RCC 7860 (cell line): ENCODE results near the gene HS6ST3.
A peak's percentile ranks its signal among the peaks of the same experiment; 100 is the strongest.

Experiments
- DNase-seq: peaks from one replicate; pipeline ENCODE4 v3.0.0-alpha.2; 2015; ENCODE audit warnings: low spot score
- FAIRE-seq: peaks from 2 replicates; lab custom pipeline; 2012; peaks lifted over from hg19 to GRCh38; lab: Jason Lieb, UNC

The HS6ST3 gene

DNA sequence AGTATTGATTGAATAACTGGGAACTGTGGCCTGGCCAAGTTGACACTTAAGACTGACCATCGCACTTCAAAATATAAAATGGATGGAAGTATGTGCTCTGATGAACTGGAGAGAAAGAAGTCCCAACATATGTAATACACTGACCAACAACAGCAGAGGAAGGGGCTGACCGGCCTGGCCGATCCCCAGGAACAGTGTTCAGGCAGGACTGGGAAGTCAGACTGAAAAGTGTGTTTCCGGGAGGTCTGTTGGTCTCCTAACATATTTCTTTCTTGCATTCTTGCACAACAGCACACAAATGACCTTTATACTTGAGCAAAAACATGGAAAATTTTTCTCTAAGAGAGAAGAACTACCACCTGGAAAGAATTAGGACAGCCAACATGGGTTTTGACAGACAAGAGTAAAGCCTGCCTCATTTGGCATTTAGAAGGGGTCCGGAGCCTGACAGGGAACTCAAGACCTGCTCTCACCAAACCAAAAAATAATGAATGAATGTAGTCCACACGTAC, 606.5 kb downstream of the HS6ST3 start:
- no peak for FAIRE-seq
- DNase-seq: no peak

DNA sequence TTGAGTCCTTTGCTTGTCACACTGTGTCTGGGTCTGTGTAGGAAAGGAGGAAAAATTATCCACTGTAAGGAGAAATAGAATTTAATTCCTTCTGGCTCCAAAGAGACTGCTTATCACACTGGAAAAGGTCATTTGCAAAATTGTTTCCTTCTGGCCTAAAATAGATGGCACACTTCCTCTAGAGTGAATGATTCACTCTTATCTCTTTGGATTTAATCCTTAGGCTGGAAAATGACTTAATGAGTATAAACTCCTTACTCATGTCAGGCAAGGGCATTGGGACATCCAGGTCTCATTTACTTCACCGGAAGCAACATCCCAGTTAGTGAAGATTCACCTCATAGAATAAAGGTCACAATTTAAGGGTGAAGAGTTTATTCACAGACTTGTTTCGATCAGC, 610.8 kb downstream of the HS6ST3 start:
- DNase-seq (no peak), FAIRE-seq (no peak)

DNA sequence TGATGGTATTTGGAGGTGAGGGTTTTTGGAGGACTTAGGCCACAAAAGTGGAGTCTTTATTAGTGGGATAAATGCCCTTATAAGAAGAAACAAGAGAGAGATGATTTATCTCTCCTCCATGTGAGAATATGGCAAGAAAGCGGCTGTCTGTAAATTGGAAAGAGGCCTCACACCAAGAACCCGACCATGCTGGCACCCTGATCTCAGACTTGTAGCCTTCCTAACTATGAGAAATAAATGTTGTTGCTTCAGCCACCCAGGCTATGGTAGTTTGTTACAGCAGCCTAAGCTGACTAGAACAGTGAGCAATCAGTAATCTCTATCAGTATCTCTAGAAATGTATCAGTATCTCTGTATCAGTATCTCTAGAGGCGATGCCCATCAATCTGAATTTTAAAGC, 617.2 kb downstream of the HS6ST3 start:
- FAIRE-seq (no peak), DNase-seq (no peak)

DNA sequence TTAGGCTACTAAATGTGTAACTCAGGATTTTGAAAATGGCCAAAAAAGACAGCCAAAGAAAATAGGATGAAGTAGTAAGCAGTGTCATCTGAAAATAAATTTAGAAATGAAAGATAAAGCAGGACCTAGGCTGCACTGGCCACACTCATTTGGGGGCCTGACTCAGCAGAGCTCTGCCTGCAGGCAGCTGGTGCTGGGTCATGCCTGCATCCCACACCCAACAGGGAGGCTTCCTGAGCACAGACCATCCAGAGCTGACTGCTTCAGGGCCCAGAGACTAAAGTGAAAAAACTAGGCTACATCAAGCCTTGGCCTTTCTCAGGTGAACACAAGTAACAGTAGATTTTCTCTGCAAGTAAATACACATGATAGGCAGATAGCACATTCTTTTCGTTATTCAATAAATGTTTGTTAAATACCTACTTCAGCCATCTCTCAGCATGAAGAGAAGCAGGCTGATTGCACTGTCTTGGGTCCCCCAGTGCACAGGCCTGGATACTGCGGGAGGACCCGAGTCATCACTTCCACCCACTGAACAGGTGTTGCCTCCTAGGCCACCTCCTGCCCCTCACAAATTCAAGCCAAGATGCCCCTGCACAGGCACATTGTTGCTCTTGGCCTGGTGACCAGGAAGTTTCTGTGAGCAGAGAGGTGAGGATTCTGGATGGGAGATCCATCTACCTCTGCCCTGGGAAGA, 620.4 kb downstream of the HS6ST3 start:
- no peak for FAIRE-seq
- DNase-seq: no peak

DNA sequence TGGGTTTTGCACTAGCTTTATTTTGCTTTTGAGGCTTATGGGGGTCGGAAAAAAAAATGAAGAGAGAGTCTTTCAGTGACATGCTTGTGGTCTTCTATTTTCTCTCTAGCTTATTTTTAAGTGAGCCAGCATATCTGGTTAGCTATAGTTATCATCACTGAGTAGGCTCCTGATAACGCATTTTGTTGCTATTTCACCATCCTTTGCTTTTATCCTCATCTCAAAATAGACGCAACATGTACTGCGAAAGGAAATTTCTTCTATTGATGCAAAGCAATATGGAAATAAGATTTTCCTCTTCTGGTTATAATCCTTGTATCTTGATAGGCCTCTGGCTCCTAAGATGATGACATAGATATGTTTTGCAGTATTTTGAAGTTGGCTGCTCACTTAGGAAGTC, 630.5 kb downstream of the HS6ST3 start:
- DNase-seq (no peak), FAIRE-seq (no peak)

GRCh38 chr13:96726651-96727050, 636.7 kb downstream of the HS6ST3 start:
- FAIRE-seq: no peak
- DNase-seq: no peak

DNA sequence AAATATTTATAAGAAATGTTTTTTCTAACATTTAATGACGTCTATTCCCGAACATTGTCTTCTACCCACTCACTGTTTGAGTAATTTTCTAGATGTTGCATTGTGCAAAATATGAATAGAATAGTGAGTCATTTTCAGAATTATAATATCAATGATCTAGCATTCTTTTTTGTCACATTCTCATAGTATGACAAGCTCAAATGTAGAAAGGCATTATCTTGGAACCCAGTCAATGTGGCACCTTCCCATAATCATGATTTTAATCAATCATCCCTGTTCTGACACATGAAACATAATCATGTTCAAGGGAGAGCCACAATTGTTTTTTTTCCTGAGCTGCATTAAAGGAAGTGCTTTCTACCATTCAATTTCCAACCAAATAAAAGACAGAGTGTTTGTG, 638.6 kb downstream of the HS6ST3 start:
- no peak for DNase-seq
- no peak for FAIRE-seq

DNA sequence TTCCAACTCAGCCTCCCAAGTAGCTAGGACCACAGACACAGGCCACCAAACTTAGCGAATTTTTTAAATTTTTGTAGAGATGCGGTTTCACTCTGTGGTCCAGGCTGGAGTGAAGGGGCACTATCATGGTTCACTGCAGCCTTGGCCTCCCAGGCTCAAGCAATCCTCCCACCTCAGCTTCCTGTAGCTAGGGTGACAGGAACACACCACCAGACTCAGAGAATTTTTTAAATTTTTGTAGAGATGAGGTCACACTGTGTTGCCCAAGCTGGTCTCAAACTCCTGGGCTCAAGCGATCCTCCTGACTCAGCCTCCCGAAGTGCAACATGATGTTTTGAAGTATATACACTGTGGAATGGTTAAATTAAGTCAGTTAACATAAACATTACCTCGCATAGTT, 640.8 kb downstream of the HS6ST3 start:
- DNase-seq (peak; percentile 60), FAIRE-seq (no peak)

GRCh38 chr13:96734499-96734898, 644.6 kb downstream of the HS6ST3 start:
- no peak for FAIRE-seq

DNA sequence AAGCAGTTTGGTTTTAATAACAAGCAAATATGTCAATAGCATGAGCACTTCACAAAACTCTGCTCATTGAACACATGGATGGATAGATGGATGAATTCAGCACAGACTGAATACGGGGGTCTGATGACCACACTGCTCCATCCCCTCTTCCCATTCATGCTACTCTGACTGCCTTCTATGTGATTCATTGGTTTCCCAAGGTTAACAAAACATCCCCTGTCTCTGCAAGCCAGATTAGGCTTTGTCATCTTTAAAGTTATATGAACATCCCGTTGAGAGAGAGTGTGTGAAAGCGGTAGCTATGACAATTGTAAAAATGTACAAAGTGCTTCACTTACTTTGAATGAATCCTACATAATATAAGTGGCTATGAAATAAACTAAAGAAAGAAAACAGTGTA, 651.9 kb downstream of the HS6ST3 start:
- FAIRE-seq (no peak), DNase-seq (no peak)

More at GRCh38 chr13:96734499-96734898, 644.6 kb downstream of the HS6ST3 start:
- no peak for DNase-seq

DNA sequence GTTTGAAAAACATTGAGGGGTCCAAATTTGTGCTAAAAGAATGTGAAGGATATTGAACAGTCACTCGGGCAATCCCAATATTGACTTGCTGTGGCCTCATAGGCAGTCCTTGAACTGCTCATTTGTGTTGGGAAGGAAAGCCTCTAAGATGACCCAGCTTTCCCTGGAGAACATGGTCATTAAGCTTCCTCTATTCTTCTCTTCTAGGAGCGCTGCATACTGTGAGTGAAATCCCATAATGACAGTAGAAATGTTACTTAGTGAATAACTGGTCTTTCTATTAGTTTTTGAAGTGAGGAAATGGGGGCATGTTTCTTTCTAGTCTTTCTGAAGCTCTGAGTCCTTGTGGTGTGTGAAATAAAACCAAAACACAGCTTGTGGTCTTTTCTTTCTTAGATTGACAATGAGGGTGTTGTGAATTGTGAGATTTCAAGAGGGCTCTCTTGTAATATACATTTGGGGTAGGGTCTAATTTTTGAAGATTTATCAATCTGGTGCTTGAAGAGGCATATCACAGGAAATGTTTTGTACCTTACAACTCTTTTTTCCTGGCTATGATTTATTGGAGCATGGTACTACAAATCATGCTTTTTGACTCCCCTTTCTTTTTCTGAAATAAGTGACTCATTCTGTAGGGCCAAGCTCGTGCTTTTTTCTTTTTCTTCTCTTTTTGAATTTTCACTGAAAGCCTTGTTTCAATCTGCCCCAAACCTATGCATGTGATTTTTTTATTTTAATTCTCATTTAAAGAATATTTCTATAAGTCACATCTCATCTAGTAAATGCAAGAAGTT, 653.6 kb downstream of the HS6ST3 start:
- no peak for DNase-seq
- FAIRE-seq: no peak

GRCh38 chr13:96744367-96745331, 654.7 kb downstream of the HS6ST3 start:
- FAIRE-seq (no peak), DNase-seq (no peak)

DNA sequence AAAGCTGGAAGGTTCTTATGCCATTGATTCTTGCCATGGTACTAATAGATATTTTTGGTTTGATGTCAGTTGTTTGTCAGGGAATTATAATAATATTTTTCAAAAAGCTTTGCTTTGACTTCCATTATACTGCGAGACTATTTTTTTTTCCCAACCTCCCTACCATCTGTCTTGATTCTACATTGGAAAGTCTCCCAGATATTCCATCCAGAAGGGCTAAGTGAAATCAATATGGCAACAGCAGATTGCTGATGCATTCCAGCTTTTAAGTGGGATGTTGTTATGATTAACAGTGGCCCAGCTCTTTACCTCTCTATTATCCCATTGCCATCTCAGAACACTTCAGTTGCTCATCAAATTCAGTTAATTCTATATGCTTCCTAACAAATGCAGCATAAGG, 657.0 kb downstream of the HS6ST3 start:
- DNase-seq: no peak
- FAIRE-seq: no peak

GRCh38 chr13:96749825-96750224, 659.9 kb downstream of the HS6ST3 start:
- DNase-seq (no peak), FAIRE-seq (no peak)

- DNase-seq (no peak), FAIRE-seq (no peak)
These were observed 661.2 kb downstream of the HS6ST3 start for GRCh38 chr13:96751089-96751488.

- no peak for DNase-seq
- no peak for FAIRE-seq
These were observed 673.0 kb downstream of the HS6ST3 start for GRCh38 chr13:96762876-96763275.

DNA sequence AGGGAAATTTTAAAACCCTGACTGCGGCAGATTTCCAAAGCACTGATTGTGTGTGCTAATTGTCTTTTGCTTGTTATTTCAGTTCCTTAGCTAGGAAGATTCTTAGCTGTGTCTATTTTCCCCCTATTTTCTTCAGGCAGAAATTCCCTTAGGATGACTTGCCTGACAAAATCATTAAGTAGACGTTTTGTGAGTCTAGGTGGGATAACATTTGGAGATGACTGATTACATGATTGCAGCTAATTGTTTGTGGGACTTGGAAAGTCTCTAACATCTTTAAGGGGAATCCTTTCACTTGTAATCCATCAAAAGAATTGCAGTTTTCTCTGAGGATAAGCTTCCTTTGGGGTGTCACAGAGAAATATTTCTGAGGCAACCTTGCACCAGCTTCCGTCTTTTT, 676.4 kb downstream of the HS6ST3 start:
- no peak for DNase-seq
- no peak for FAIRE-seq

- DNase-seq (no peak), FAIRE-seq (no peak)
These were observed 678.6 kb downstream of the HS6ST3 start for GRCh38 chr13:96768524-96768923.

DNA sequence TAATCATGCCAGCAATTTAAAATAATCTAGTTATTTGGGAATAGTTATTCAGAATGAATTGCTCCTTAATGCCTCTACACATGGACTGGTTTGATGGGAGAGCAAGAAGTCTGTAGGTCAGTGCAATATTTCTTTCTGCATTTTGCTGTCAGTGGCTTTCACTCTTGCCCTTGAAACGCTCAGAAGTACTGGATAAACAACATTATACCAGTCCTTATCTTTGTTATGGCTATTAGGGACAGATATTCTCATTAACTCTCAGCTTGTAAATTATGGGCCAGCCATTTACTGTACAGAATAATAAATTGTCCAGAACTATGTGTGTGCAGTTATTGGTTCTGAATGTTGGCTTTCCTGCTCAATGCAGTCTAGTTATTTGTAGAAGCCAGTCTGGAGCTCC, 680.0 kb downstream of the HS6ST3 start:
- FAIRE-seq: no peak
- no peak for DNase-seq

GRCh38 chr13:96771486-96772367, 681.8 kb downstream of the HS6ST3 start:
- no peak for DNase-seq
- FAIRE-seq: no peak
